OCI-LY1 (cell line): Measurements from ENCODE around the gene CACNA2D4.

ENCODE experiments used
- H2AFZ ChIP-seq: fragments of 200-600 bp; sonication (generic), shearing (Covaris generic); 2 replicates; pipeline ENCODE4 v1.6.0; 2014; ENCODE audit warnings: antibody characterized with exemption, mild to moderate bottlenecking, low read length
- H3F3A ChIP-seq: fragments of 200-600 bp; sonication (generic), shearing (Covaris generic); 2 replicates; pipeline ENCODE4 v1.6.0; 2014; ENCODE audit warnings: mild to moderate bottlenecking, antibody characterized with exemption, low read length, moderate library complexity; ENCODE audit not compliant: insufficient read depth
- H3K27ac ChIP-seq: fragments of 200-600 bp; sonication (generic); 2 replicates; pipeline ENCODE4 v1.5.1; 2014; ENCODE audit warnings: low read length, mixed run types, mild to moderate bottlenecking, low read depth; ENCODE audit not compliant: poor library complexity, severe bottlenecking
- H3K27me3 ChIP-seq: fragments of 200-600 bp; sonication (generic); 2 replicates; pipeline ENCODE4 v1.6.0; 2014; ENCODE audit warnings: antibody characterized with exemption, mild to moderate bottlenecking, low read length, moderate library complexity; ENCODE audit not compliant: insufficient read depth
- H3K36me3 ChIP-seq: fragments of 200-600 bp; sonication (generic); 2 replicates; pipeline ENCODE4 v1.6.1; 2014; ENCODE audit warnings: mild to moderate bottlenecking, antibody characterized with exemption, low read length, moderate library complexity, mixed read lengths; ENCODE audit not compliant: insufficient read depth
- H3K4me1 ChIP-seq: fragments of 200-600 bp; sonication (generic); 2 replicates; pipeline ENCODE4 v1.5.1; 2014; ENCODE audit warnings: mild to moderate bottlenecking, low read length, moderate library complexity; ENCODE audit not compliant: insufficient read depth, severe bottlenecking
- H3K4me2 ChIP-seq: fragments of 200-600 bp; sonication (generic), shearing (Covaris generic); 2 replicates; pipeline ENCODE4 v1.6.1; 2014; ENCODE audit warnings: low read length
- H3K4me3 ChIP-seq: fragments of 200-600 bp; sonication (generic); 2 replicates; pipeline ENCODE4 v1.5.1; 2014; ENCODE audit warnings: low read length, low read depth, mild to moderate bottlenecking, mixed read lengths; ENCODE audit not compliant: poor library complexity, severe bottlenecking
- H3K79me2 ChIP-seq: fragments of 200-600 bp; shearing (Covaris generic); 2 replicates; pipeline ENCODE4 v1.6.1; 2016; ENCODE audit warnings: mixed run types, low read length, mixed read lengths; ENCODE audit not compliant: insufficient read depth
- H3K9ac ChIP-seq: fragments of 200-600 bp; sonication (generic), shearing (Covaris generic); 2 replicates; pipeline ENCODE4 v1.6.1; 2014; ENCODE audit warnings: mild to moderate bottlenecking, low read length, mixed read lengths
- H3K9me2 ChIP-seq: fragments of 200-600 bp; sonication (generic), shearing (Covaris generic); 2 replicates; pipeline ENCODE4 v1.6.1; 2014; ENCODE audit warnings: low read depth, mild to moderate bottlenecking, low read length, mixed read lengths
- H3K9me3 ChIP-seq: fragments of 200-600 bp; shearing (Covaris generic); 2 replicates; pipeline ENCODE4 v1.6.1; 2014; ENCODE audit warnings: low read length, mixed read lengths
- H4K20me1 ChIP-seq: fragments of 200-600 bp; sonication (generic), shearing (Covaris generic); 2 replicates; pipeline ENCODE4 v1.6.0; 2016; ENCODE audit warnings: mild to moderate bottlenecking, low read length; ENCODE audit not compliant: insufficient read depth
- CTCF ChIP-seq: fragments of 200-600 bp; sonication (generic), shearing (Covaris generic); IDR thresholded peaks from 2 replicates; pipeline ENCODE4 v1.5.1; 2017; ENCODE audit warnings: mild to moderate bottlenecking, antibody characterized with exemption, low read length, moderate library complexity, mixed read lengths
- EZH2 ChIP-seq: fragments of 200-600 bp; sonication (generic), shearing (Covaris generic); IDR thresholded peaks from 2 replicates; pipeline ENCODE4 v1.8.0; 2017; ENCODE audit warnings: borderline replicate concordance, mixed run types, mild to moderate bottlenecking, antibody characterized with exemption, low read length, moderate library complexity, mixed read lengths

CACNA2D4 gene

DNA sequence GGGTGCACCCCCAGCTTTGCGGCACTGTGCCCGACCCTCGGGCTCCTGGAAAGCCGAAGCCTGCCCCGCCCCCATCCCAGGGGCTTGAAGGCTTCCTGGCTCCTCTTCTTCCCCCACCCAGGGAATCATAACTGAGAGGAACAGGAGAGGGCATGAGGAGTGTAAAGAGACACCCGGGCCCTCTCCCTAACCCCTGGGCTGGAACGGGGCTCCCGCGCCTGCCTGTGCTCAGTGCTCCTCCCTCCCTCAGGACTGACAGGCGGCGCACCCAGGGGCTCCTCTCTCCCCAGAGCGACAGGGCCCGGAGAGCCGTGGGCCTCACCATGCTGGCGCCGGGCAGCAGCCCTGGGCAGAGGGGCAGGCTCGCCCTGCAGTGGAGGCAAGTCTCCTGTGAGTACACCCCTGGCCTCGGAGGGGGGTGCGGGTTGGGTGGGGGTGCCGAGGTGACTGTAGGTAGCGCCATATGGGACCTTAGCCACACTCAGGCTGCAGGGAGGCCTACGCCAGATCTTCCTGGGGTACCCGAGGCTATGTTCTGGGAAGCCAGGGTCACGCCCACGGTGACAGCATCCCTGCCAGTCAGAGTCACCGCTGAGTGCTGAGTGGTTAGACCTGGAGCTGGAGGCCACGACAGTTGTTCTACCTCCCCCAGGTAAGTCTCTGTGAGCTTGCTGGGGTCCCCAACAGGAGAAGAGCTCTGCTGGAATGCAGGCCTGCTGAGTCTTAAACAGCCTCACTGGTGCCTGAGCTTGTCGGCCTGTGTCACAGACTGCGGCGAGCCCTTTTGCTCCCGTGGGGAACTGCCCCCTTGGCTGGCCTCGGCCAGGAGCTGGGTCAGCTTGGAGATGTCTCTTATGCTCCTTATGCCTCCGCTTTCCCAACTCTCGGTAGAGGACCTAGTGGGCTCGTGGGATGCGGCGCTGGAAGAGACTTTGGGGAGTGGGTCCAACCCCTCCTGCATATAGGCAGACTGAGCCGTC, 90.3 kb downstream of the CACNA2D4 start:
- H3K27ac ChIP-seq, result no peak overlapping the region
- H3K4me2 ChIP-seq, result no peak overlapping the region

GRCh38 chr12:1826867-1827705, 91.4 kb downstream of the CACNA2D4 start:
- H3K9ac ChIP-seq, result no peak overlapping the region
- H4K20me1 ChIP-seq, result no peaks in the 10 kb centered on the region
- peaks cover 16% of the 10 kb centered on the region; the same call in 1 of the 2 replicates for H3K27me3 ChIP-seq
- no peaks in the 10 kb centered on the region for H3F3A ChIP-seq
- H3K9me3 ChIP-seq, result no peaks in the 10 kb centered on the region
- no peak overlapping the region for H3K4me3 ChIP-seq
- no peaks in the 10 kb centered on the region for H3K36me3 ChIP-seq
- no peaks in the 10 kb centered on the region for H3K9me2 ChIP-seq
- H3K4me2 ChIP-seq, result no peak overlapping the region
- H3K27ac ChIP-seq, result no peak overlapping the region
- no peak overlapping the region for H2AFZ ChIP-seq
- H3K4me1 ChIP-seq, result no peaks in the 10 kb centered on the region
- no peaks in the 10 kb centered on the region for H3K79me2 ChIP-seq
- TF ChIP-seq EZH2 (no peak), CTCF (no peak)

More for the DNA sequence above, 90.3 kb downstream of the CACNA2D4 start:
- Histone ChIP-seq H2AFZ (no peak overlapping the region), H3F3A (no peaks in the 10 kb centered on the region), H3K4me3 (no peak overlapping the region), H4K20me1 (no peaks in the 10 kb centered on the region), H3K36me3 (no peaks in the 10 kb centered on the region), H3K9ac (no peak overlapping the region), H3K9me3 (no peaks in the 10 kb centered on the region), H3K27me3 (peaks cover 16% of the 10 kb centered on the region; the same call in 1 of the 2 replicates), H3K79me2 (no peaks in the 10 kb centered on the region), H3K9me2 (no peaks in the 10 kb centered on the region), H3K4me1 (no peaks in the 10 kb centered on the region)
- TF ChIP-seq CTCF (no peak), EZH2 (no peak)

DNA sequence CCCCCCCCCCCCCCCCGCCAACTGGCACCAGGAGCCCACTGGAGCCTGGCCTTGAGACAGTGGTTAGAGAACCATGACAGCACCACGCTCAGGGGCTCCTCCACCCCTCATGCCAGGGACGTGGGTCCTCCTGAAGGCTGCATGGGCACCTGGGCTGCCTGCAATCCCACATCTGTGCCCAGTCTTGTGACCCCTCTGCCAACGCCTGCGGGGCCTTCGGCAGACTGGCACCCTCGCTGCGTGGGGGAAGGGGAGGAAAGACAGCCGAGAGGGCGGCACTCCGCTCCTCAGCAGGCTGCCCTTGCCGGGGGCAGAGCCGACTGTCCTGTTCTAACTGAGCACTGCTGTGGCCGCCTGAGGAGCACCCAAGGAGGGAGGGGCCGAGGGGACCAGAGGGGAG, 92.1 kb downstream of the CACNA2D4 start:
- Histone ChIP-seq H3K9me3 (no peaks in the 10 kb centered on the region), H3K4me1 (no peaks in the 10 kb centered on the region), H3K4me3 (no peak overlapping the region), H3K27ac (no peak overlapping the region), H2AFZ (no peak overlapping the region), H3K79me2 (no peaks in the 10 kb centered on the region), H3K36me3 (no peaks in the 10 kb centered on the region), H3K27me3 (peaks cover 18% of the 10 kb centered on the region; the same call in 1 of the 2 replicates), H3F3A (no peaks in the 10 kb centered on the region), H3K9me2 (no peaks in the 10 kb centered on the region), H3K4me2 (no peak overlapping the region), H3K9ac (no peak overlapping the region), H4K20me1 (no peaks in the 10 kb centered on the region)
- TF ChIP-seq EZH2 (no peak), CTCF (no peak)
